Progenitor cell of endocrine pancreas (in vitro differentiated cells): ENCODE measurements around the gene APH1B. TPM values are rescaled to one million over a fixed set of nuclear protein-coding genes. Genes with fewer than 3 reads are reported as not detected.
"Not testable (repeated sequence)": the region's sequence is repeated elsewhere in the genome, so short reads cannot be mapped to it uniquely, and the experiment has no call there.

Experiments
- DNase-seq: peaks from one replicate; pipeline ENCODE4 v3.0.0; 2021; ENCODE audit warnings: low spot score; ENCODE audit not compliant: unreplicated experiment
- H3K27ac Mint-ChIP-seq: 2 replicates; pipeline ENCODE4 v1.8.0; 2021; ENCODE audit warnings: mild to moderate bottlenecking, moderate library complexity, mixed read lengths
- H3K27me3 Mint-ChIP-seq: 2 replicates; pipeline ENCODE4 v1.8.0; 2021; ENCODE audit warnings: mixed read lengths
- H3K36me3 Mint-ChIP-seq: 2 replicates; pipeline ENCODE4 v1.8.0; 2022; ENCODE audit warnings: mixed read lengths; ENCODE audit not compliant: insufficient read depth
- H3K4me1 Mint-ChIP-seq: 2 replicates; pipeline ENCODE4 v1.8.0; 2021; ENCODE audit warnings: low read depth, mixed read lengths
- H3K4me3 Mint-ChIP-seq: 2 replicates; pipeline ENCODE4 v1.8.0; 2021; ENCODE audit warnings: low read depth, mild to moderate bottlenecking, moderate library complexity, mixed read lengths
- H3K9me3 Mint-ChIP-seq: 2 replicates; pipeline ENCODE4 v1.8.0; 2021; ENCODE audit warnings: low read depth, mixed read lengths
- CTCF ChIP-seq: fragments of 200-600 bp; sonication (generic); IDR thresholded peaks from one replicate; pipeline ENCODE4 v1.5.0; 2021; ENCODE audit warnings: antibody characterized with exemption, mild to moderate bottlenecking; ENCODE audit not compliant: unreplicated experiment
- total RNA-seq: library from RNA; stranded (reverse); gene quantifications from 2 replicates; pipeline ENCODE4 v1.2.1, GENCODE V29; 2021

Gene APH1B
- total RNA-seq, 1 donor from 2014 or later = 17.6 TPM

GRCh38 chr15:63232943-63233342 lies 44.5 kb upstream of the APH1B start:
- no peak for TF ChIP-seq CTCF
- Mint-ChIP-seq H3K27ac (no peak overlapping the region), H3K4me3 (no peak overlapping the region), H3K27me3 (no peaks in the 10 kb centered on the region), H3K36me3 (peaks cover 3% of the 10 kb centered on the region), H3K9me3 (peaks cover 9% of the 10 kb centered on the region), H3K4me1 (peaks cover 16% of the 10 kb centered on the region)
- no peak for DNase-seq

- H3K27me3 Mint-ChIP-seq = no peaks in the 10 kb centered on the region
- peak overlapping the region; percentile 79 for H3K27ac Mint-ChIP-seq
- H3K9me3 Mint-ChIP-seq = peaks cover 11% of the 10 kb centered on the region
- H3K36me3 Mint-ChIP-seq = peaks cover 3% of the 10 kb centered on the region
- DNase-seq = no peak
- H3K4me3 Mint-ChIP-seq = no peak overlapping the region
- TF ChIP-seq CTCF = no peak
- H3K4me1 Mint-ChIP-seq = peaks cover 16% of the 10 kb centered on the region
Observed at GRCh38 chr15:63233667-63234423, 43.6 kb upstream of the APH1B start.

- Mint-ChIP-seq H3K4me1 (peaks cover 14% of the 10 kb centered on the region), H3K9me3 (peaks cover 11% of the 10 kb centered on the region), H3K4me3 (no peak overlapping the region), H3K36me3 (peaks cover 3% of the 10 kb centered on the region), H3K27me3 (no peaks in the 10 kb centered on the region), H3K27ac (no peak overlapping the region)
- no peak for TF ChIP-seq CTCF
- DNase-seq = no peak
Observed at GRCh38 chr15:63234451-63234870, 42.9 kb upstream of the APH1B start.

- no peak overlapping the region for H3K27ac Mint-ChIP-seq
- no peak for TF ChIP-seq CTCF
- H3K4me3 Mint-ChIP-seq = no peak overlapping the region
- H3K4me1 Mint-ChIP-seq = peaks cover 14% of the 10 kb centered on the region
- H3K9me3 Mint-ChIP-seq = peaks cover 11% of the 10 kb centered on the region
- no peak for DNase-seq
- H3K36me3 Mint-ChIP-seq = peaks cover 3% of the 10 kb centered on the region
- no peaks in the 10 kb centered on the region for H3K27me3 Mint-ChIP-seq
Observed at GRCh38 chr15:63236272-63236671, 41.1 kb upstream of the APH1B start.

- H3K27ac Mint-ChIP-seq, H3K27me3 Mint-ChIP-seq, H3K36me3 Mint-ChIP-seq, DNase-seq, H3K4me3 Mint-ChIP-seq: not testable (repeated sequence)
- Mint-ChIP-seq H3K9me3 (peaks cover 14% of the 10 kb centered on the region), H3K4me1 (peaks cover 14% of the 10 kb centered on the region)
Observed at GRCh38 chr15:63237086-63237485, 40.3 kb upstream of the APH1B start.

GRCh38 chr15:63238171-63238570 lies 39.2 kb upstream of the APH1B start:
- TF ChIP-seq CTCF = no peak
- peaks cover 8% of the 10 kb centered on the region for H3K36me3 Mint-ChIP-seq
- no peak overlapping the region for H3K27ac Mint-ChIP-seq
- H3K4me3 Mint-ChIP-seq = no peak overlapping the region
- H3K27me3 Mint-ChIP-seq = no peaks in the 10 kb centered on the region
- DNase-seq = no peak
- peaks cover 16% of the 10 kb centered on the region for H3K9me3 Mint-ChIP-seq
- H3K4me1 Mint-ChIP-seq = peaks cover 14% of the 10 kb centered on the region
